K562 (cell line): ENCODE measurements around the gene DLG4. TPM values are rescaled to one million over a fixed set of nuclear protein-coding genes. Genes with fewer than 3 reads are reported as not detected.
A peak's percentile ranks its signal among the peaks of the same experiment; 100 is the strongest.
"Not testable (repeated sequence)": the region's sequence is repeated elsewhere in the genome, so short reads cannot be mapped to it uniquely, and the experiment has no call there.

Experiments used
- ATAC-seq: fragments of 200-7000 bp; cut with Tn5 transposase; 3 replicates; pipeline ENCODE4 v1.9.1; 2020; ENCODE audit warnings: moderate library complexity
- BruUV-seq: library from RNA; stranded (reverse); fragments of 400-500 nt; replicated peaks from 2 replicates; lab custom pipeline; 2021; lab: Mats Ljungman, UMichigan
- CTCF ChIA-PET: fragments of 300-600 bp; formaldehyde crosslinking; extraction: SDS; loops from one replicate; lab custom pipeline; 2021; ENCODE audit warnings: low intra/inter-chr PET ratio; lab: Yijun Ruan, JAX
- POLR2A ChIA-PET: fragments of 300-600, 350-650 bp; sonication (Branson Sonifier 250); formaldehyde crosslinking; extraction: SDS; loops from one replicate; lab custom pipeline; 2021; ENCODE audit warnings: antibody characterized with exemption, inconsistent platforms; lab: Yijun Ruan, JAX
- DNase-seq, 4 experiments: peaks; one replicate each; pipeline versions ENCODE4 v3.0.0 to v3.0.0-alpha.2; 2011 to 2018; ENCODE audit warnings: low spot score in 3 of 4, mixed read lengths in 3 of 4; ENCODE audit errors: extremely low read depth in 1 of 4
- FAIRE-seq: peaks from 2 replicates; lab custom pipeline; 2011; peaks lifted over from hg19 to GRCh38; lab: Jason Lieb, UNC
- H2AFZ ChIP-seq: 2 replicates; pipeline ENCODE4 v1.6.0; 2011; ENCODE audit warnings: low read depth, low read length, control low read depth, inconsistent platforms
- H3K27ac ChIP-seq: fragments of 200-600 bp; 3 replicates; pipeline ENCODE4 v1.8.0; 2011; ENCODE audit warnings: low read depth, mild to moderate bottlenecking, control low read depth, inconsistent platforms, low read length, moderate library complexity, mixed read lengths; ENCODE audit errors: extremely low read depth
- H3K27me3 ChIP-seq, 2 experiments: fragments of 300-600 bp in 1 of 2; 2 replicates in 1 of 2; 3 replicates in 1 of 2; pipeline versions ENCODE4 v1.6.0 to v1.8.0; 2011; ENCODE audit warnings: inconsistent platforms in 2 of 2, low read length in 2 of 2, mild to moderate bottlenecking in 1 of 2, mixed read lengths in 1 of 2, moderate library complexity in 1 of 2; ENCODE audit not compliant: control insufficient read depth in 2 of 2, insufficient read depth in 2 of 2
- H3K36me3 ChIP-seq: fragments of 300-600 bp; 3 replicates; pipeline ENCODE4 v1.8.0; 2011; ENCODE audit warnings: mild to moderate bottlenecking, low read length, inconsistent platforms; ENCODE audit not compliant: control insufficient read depth, insufficient read depth
- H3K4me1 ChIP-seq, 2 experiments: fragments of 200-600 bp in 1 of 2; replicated peaks in 1 of 2; 2 replicates in 1 of 2; 3 replicates in 1 of 2; pipeline versions ENCODE4 v1.5.1 to v1.8.0; 2011; ENCODE audit warnings: inconsistent platforms in 2 of 2, low read length in 2 of 2, mild to moderate bottlenecking in 1 of 2, mixed read lengths in 1 of 2, moderate library complexity in 1 of 2; ENCODE audit not compliant: control insufficient read depth in 2 of 2, insufficient read depth in 2 of 2
- H3K4me2 ChIP-seq: 2 replicates; pipeline ENCODE4 v1.6.1; 2011; ENCODE audit warnings: low read length, control low read depth, inconsistent platforms, mixed read lengths; ENCODE audit not compliant: insufficient read depth
- H3K4me3 ChIP-seq: fragments of 200-600 bp; sonication (generic), shearing (Covaris generic); 2 replicates; pipeline ENCODE4 v1.5.1; 2016; ENCODE audit warnings: control low read depth, inconsistent platforms
- H3K79me2 ChIP-seq: fragments of 200-600 bp; 3 replicates; pipeline ENCODE4 v1.8.0; 2011; ENCODE audit warnings: low read length, inconsistent platforms; ENCODE audit not compliant: control insufficient read depth, insufficient read depth
- H3K9ac ChIP-seq, 2 experiments: 2 replicates each; pipeline versions ENCODE4 v1.6.0 to v1.6.1; 2011; ENCODE audit warnings: low read depth in 2 of 2, low read length in 2 of 2, control low read depth in 1 of 2, inconsistent platforms in 1 of 2, mild to moderate bottlenecking in 1 of 2, mixed read lengths in 1 of 2; ENCODE audit not compliant: insufficient read depth in 1 of 2
- H3K9me1 ChIP-seq: one replicate; pipeline ENCODE4 v1.6.0; 2011; ENCODE audit warnings: inconsistent platforms, mild to moderate bottlenecking, low read length, moderate library complexity; ENCODE audit not compliant: control insufficient read depth, insufficient read depth
- H3K9me3 ChIP-seq: replicated peaks from 2 replicates; pipeline ENCODE4 v1.5.1; 2011; ENCODE audit warnings: low read depth, low read length, inconsistent platforms; ENCODE audit not compliant: control insufficient read depth, insufficient read depth
- H4K20me1 ChIP-seq: replicated peaks from 2 replicates; pipeline ENCODE4 v1.6.1; 2011; ENCODE audit warnings: low read length, inconsistent platforms, mixed read lengths; ENCODE audit not compliant: control insufficient read depth, insufficient read depth
- ILK ChIP-seq: fragments of 450-650 bp; IDR thresholded peaks from 2 replicates; pipeline ENCODE4 v1.6.1; 2016; ENCODE audit warnings: missing genetic modification characterization, low read depth, mild to moderate bottlenecking, missing compliant biosample characterization, moderate library complexity, borderline replicate concordance
- SMC3 ChIP-seq: conservative IDR thresholded peaks from 2 replicates; pipeline ENCODE4 v1.6.1; 2011; ENCODE audit warnings: low read depth, low read length, improper control_type of control experiment; ENCODE audit not compliant: insufficient read depth
- SOX6 ChIP-seq: fragments of 450-650 bp; IDR thresholded peaks from 2 replicates; pipeline ENCODE4 v1.6.1; 2014; ENCODE audit warnings: mild to moderate bottlenecking
- TAF7 ChIP-seq: fragments of 450-650 bp; IDR thresholded peaks from 2 replicates; pipeline ENCODE4 v1.6.1; 2016; ENCODE audit warnings: missing genetic modification characterization, missing compliant biosample characterization
- ZNF197 ChIP-seq: fragments of 200-800 bp; sonication (Bioruptor generic); IDR thresholded peaks from 2 replicates; pipeline ENCODE4 v1.6.1; 2016; ENCODE audit warnings: low read depth, missing genetic modification characterization, missing compliant biosample characterization
- WGBS: fragments of 100-300 bp; shearing (Covaris generic); methylation state at CpG from one replicate; pipeline ENCODE4 v1.1.6; 2016; ENCODE audit warnings: low coverage, mixed read lengths; ENCODE audit not compliant: insufficient coverage; ENCODE audit errors: missing lambda C conversion rate; 5-methylcytosine and 5-hydroxymethylcytosine counted together
- in situ Hi-C: fragments of 300-500 bp; cut with MboI; formaldehyde crosslinking; loops from 4 replicates; pipeline ENCODE4 v1.15.0; 2018; ENCODE audit warnings: inconsistent platforms, mixed read lengths
- intact Hi-C: fragments of 100-400 bp; cut with micrococcal nuclease; formaldehyde crosslinking; loops from 2 replicates; pipeline ENCODE4 v1.14.2; 2022
- polyA plus RNA-seq, 8 experiments: library from polyadenylated mRNA; depleted of rRNA in 4 of 8; stranded (reverse) in 5 of 8; unstranded in 3 of 8; fragments of >200 nt; fragmentation: Nextera tagmentation in 2 of 8; fragmentation: Illumina TruSeq in 1 of 8; extraction: Ambion mirVana in 2 of 8; extraction: Trizol in 1 of 8; gene quantifications; 2 replicates each; pipeline versions ENCODE4 v1.2.1 to v1.2.3, GENCODE V29; 2011 to 2014; ENCODE audit warnings: inconsistent platforms in 1 of 8, missing spikeins in 1 of 8
- total RNA-seq, 7 experiments: library from RNA; depleted of rRNA in 6 of 7; stranded (reverse); fragments of >200 nt in 6 of 7; fragmentation: Illumina TruSeq in 2 of 7; extraction: Trizol in 2 of 7; gene quantifications; 2 replicates each; pipeline versions ENCODE4 v1.2.1 to v1.2.3, GENCODE V29; 2011 to 2021; ENCODE audit warnings: low replicate concordance in 1 of 7
- TF ChIP-seq, protein P1 (sequence below): sonication (generic); formaldehyde crosslinking; IDR thresholded peaks from 2 replicates; pipeline ENCODE4 v1.8.1; 2023; ENCODE audit warnings: mild to moderate bottlenecking, missing genetic modification reagents
- TF ChIP-seq, protein P2 (sequence below): fragments of 450-650 bp; IDR thresholded peaks from 2 replicates; pipeline ENCODE4 v1.6.1; 2014; ENCODE audit warnings: low read depth, mild to moderate bottlenecking, moderate library complexity, borderline replicate concordance
- TF ChIP-seq, protein P3 (sequence below): fragments of 250-450 bp; sonication (Bioruptor Pico); IDR thresholded peaks from 2 replicates; pipeline ENCODE4 v1.5.0; 2021

The DLG4 gene
- total and polyA plus RNA-seq, 9 of the 15 experiments (the other 6 are each of a cell fraction or from before 2014, with no cell fraction given) = 0.03 to 12.0 (median 4.1) TPM

DNA sequence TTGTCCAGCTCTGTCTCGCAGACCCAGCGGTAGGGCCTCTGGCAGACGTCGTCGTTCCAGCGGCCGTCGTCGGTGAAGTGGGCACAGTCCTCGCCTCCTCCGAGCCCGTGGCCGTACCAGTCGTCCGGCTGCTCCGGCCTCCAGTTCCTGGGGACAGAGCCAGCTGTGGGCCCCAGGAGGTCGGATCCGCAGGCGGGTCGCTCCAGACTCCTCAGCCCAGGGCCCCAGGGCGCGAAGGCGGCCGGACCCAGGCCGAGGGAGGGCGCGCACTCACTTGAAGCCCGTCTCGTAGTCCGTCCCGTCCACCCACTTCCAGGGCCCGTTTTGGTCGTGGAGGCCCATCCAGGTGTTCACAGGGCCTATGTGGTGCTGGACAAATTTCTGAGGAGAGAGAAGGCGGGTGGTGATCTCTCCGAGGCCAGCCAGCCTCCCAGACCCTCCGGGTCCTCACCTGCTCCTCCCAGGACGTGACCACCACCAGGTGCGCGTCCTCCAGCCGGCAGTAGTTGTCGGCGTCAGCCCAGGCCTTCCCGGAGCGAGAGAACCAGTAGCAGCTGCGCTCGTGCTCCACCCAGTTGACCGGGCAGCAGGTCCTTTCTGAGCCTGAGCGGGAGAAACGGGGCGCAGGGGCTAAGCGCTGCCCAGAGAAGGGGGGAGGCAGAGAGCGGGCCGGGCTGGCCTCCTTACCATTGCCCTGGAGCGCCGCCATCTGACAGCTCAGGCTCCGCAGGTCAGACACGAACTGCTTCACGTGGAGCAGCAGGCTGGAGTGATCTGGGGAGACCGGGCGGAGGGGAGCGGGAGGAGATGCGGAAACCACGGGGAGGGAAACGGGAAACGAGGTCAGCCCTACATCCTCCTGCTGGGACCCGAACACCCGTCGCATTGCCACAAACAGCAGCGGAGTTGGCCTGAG lies 45.7 kb downstream of the DLG4 start (continued):
- no peak for TF ChIP-seq ZNF197
- TF ChIP-seq, protein P1, sequence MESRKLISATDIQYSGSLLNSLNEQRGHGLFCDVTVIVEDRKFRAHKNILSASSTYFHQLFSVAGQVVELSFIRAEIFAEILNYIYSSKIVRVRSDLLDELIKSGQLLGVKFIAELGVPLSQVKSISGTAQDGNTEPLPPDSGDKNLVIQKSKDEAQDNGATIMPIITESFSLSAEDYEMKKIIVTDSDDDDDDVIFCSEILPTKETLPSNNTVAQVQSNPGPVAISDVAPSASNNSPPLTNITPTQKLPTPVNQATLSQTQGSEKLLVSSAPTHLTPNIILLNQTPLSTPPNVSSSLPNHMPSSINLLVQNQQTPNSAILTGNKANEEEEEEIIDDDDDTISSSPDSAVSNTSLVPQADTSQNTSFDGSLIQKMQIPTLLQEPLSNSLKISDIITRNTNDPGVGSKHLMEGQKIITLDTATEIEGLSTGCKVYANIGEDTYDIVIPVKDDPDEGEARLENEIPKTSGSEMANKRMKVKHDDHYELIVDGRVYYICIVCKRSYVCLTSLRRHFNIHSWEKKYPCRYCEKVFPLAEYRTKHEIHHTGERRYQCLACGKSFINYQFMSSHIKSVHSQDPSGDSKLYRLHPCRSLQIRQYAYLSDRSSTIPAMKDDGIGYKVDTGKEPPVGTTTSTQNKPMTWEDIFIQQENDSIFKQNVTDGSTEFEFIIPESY = peak; percentile 69; the same call in 1 of the 2 replicates
- TF ChIP-seq, protein P2, sequence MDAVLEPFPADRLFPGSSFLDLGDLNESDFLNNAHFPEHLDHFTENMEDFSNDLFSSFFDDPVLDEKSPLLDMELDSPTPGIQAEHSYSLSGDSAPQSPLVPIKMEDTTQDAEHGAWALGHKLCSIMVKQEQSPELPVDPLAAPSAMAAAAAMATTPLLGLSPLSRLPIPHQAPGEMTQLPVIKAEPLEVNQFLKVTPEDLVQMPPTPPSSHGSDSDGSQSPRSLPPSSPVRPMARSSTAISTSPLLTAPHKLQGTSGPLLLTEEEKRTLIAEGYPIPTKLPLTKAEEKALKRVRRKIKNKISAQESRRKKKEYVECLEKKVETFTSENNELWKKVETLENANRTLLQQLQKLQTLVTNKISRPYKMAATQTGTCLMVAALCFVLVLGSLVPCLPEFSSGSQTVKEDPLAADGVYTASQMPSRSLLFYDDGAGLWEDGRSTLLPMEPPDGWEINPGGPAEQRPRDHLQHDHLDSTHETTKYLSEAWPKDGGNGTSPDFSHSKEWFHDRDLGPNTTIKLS = no peak
- TF ChIP-seq TAF7 = no peak
- no peak for TF ChIP-seq SOX6
- TF ChIP-seq, protein P3, sequence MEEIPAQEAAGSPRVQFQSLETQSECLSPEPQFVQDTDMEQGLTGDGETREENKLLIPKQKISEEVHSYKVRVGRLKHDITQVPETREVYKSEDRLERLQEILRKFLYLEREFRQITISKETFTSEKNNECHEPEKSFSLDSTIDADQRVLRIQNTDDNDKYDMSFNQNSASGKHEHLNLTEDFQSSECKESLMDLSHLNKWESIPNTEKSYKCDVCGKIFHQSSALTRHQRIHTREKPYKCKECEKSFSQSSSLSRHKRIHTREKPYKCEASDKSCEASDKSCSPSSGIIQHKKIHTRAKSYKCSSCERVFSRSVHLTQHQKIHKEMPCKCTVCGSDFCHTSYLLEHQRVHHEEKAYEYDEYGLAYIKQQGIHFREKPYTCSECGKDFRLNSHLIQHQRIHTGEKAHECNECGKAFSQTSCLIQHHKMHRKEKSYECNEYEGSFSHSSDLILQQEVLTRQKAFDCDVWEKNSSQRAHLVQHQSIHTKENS (CRISPR knock-in tag) = no peak
- no peak for TF ChIP-seq SMC3
- no peak for TF ChIP-seq ILK (tag)

DNA sequence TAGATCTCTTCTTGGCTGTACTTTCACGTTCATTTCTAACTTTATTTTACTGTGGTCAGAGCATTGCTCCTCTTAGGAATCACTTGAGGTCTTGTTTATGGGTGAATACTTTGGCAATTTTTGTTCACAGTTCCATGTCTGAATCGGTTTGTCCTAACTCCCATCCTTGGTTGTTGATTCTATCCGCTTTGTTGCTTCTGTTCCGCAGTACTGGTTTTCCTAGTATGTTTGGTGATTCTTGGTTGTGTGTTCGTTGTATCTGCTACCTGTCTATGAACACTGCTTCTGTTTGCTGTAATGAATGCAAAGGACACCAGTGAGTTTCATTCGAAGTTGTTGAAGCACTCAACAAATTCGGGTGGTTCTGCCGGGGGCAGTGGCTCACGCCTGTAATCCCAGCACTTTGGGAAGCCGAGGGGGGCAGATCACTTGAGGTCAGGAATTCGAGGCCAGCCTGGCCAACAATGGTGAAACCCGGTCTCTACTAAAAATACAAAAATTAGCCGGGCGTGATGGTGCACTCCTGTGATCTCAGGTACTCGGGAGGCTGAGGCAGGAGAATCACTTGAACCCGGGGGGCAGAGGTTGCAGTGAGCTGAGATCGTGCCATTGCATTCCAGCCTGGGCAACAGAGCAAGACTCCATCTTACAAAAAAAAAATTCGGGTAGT lies 47.0 kb downstream of the DLG4 start:
- H3K4me2 ChIP-seq, H3K9ac ChIP-seq, in situ Hi-C loops, BruUV-seq, H3K36me3 ChIP-seq, FAIRE-seq, DNase-seq, H2AFZ ChIP-seq, POLR2A ChIA-PET, H3K79me2 ChIP-seq, intact Hi-C loops, H4K20me1 ChIP-seq, ATAC-seq, H3K27ac ChIP-seq, H3K9me3 ChIP-seq, H3K9me1 ChIP-seq, H3K4me3 ChIP-seq, CTCF ChIA-PET: not testable (repeated sequence)
- WGBS = 23% methylated on average over 15 of the region's 18 CpGs
- Histone ChIP-seq H3K4me1 (peaks cover 0 to 18% of the 10 kb centered on the region in 2 experiments; a peak in 3 of 5 replicates), H3K27me3 (peaks cover 0 to 14% of the 10 kb centered on the region in 2 experiments; a peak in 2 of 5 replicates)
